GM18511 (cell line): Measurements from ENCODE around the gene MCTP1.
"Not testable (repeated sequence)": the region's sequence is repeated elsewhere in the genome, so short reads cannot be mapped to it uniquely, and the experiment has no call there.

Source experiments
- ATAC-seq: cut with Tn5 transposase; IDR thresholded peaks from one replicate; pipeline ENCODE4 v1.9.1; 2021; ENCODE audit warnings: mild to moderate bottlenecking, moderate library complexity; ENCODE audit not compliant: unreplicated experiment

The MCTP1 gene

DNA sequence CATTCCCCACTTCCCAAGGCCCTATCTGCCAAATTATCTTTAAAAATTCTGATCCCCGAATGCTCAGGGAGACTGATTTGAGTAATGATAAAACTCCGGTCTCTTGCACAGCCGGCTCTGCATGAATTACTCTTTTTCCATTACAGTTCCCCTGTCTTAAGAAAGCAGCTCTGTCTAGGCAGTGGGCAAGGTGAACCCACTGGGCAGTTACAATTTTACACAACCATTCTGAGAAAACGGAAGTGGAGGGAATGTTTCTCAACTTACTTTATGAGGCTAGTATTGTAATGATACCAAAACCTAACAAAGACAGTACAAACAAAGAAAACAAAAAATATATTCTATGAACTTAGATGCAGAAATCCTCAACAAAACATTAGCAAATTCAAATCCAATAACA is 100.0 kb downstream of the MCTP1 start:
- ATAC-seq = no peak

DNA sequence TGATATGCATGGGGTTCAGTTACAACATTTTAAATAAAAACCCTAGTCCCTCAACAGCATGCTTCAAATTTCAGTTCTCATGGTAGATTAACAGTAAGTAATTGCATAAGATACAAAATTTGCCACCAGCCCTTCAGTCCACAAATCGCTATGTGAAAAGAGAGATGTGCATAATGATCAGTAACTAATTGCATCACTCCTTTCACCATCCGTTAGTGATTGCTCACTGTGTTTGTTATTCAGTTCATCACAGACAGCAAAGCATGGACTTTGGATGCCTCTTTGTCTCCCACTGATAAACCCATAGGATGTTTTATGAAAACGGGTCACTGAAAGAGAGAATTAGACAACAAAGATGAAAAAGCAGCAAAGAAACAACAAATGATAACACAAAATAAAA is 103.2 kb downstream of the MCTP1 start:
- no peak for ATAC-seq

DNA sequence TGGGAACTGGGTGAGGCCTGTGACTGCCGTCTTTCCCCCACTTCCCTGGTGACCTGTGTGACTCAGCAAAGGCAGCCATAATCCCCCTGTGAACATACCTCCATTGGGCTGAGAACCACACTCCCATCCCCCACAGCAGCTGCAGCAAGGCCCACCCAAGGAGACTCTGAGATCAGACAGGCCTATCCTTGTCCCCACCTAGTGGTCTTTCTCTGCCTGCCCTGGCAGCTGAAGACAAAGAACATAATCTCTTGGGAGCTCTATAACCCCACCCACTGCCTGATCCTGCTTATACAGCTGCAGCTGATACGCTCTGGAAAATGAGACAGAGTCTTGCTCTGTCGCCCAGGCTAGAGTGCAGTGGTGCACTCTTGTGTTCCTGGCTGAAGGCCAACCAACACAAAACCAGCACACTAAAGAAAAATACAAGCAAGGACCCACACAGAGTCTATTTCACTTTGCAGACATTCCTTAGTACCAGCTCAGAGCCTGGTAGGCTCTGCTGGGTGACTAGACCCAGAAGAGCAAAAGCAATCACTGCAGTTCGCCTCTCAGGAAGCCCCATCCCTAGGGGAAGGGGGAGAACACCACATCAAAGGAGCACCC is 106.7 kb downstream of the MCTP1 start:
- ATAC-seq = no peak

DNA sequence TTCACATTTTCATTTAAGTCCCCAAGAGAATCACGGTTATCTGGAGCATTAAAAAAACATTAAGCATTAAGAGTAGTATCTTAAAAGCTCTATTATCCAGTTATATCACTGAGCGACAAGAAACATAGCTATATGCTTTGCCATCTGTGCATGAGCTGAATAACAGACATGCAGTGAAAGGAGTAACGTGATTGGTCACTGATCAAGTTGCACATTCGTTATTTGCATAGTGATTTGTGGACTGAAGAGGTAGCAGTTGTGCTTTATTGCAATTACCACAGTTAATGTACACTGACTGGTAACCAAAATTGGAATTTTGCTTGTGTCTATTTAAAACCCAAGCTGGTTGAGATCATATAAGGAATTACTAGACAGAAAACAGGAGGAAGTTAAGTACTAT is 107.4 kb downstream of the MCTP1 start:
- ATAC-seq = no peak

DNA sequence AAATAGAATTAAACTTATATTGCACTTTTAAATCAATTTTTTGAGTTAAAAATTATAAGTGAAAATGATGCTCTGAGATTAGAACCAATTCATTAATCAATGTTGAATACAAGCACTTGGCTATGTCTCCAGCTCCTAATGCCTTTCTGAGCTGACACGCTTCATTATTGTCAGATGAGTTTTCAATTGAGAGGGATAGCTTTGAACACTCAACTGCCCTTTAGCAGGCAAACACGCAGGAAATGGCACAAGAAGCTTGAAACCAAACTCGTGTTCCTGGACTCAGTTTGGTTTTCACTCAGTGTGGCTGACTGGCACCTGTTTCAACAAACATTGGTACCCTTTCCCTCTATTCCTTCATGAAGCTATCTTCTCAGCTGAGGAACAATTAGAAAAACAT is 109.8 kb downstream of the MCTP1 start:
- no peak for ATAC-seq

DNA sequence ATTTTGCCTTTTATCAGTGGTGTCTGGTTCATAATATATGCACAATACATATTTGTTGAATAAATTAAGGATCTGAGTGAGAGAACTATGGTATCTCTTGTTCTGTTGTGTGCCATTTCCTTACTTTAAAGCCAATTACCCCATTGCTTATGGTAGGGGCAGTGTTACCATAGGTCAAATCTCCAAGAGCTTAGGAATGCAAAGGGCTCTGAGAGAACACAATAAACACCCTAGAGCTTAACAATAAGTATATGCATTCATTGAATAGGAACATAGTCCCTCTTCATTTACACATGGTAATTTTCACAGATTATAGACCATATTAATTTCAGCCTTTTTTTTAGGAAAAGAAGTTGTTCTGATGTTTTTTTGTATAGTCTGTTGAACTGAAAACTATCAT is 112.2 kb downstream of the MCTP1 start:
- no peak for ATAC-seq

DNA sequence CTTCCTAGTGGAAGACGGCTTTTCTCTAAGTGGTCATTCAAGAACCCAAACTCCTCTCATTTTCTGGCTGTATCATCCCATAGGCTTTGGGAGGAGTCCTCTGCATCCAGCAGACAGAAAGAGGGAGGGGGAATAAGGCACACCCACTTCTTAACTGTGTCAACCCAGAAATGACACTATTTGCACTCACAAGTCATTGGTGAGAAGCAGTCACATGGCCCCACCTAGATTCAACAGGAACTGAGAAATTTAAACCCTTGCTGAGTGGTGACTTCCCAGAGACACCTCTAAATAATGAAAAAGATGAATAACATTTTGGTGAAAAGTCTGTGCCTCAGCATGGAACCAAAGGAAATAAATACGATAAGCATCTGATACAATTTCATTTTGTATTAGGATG is 120.0 kb downstream of the MCTP1 start:
- ATAC-seq = no peak

DNA sequence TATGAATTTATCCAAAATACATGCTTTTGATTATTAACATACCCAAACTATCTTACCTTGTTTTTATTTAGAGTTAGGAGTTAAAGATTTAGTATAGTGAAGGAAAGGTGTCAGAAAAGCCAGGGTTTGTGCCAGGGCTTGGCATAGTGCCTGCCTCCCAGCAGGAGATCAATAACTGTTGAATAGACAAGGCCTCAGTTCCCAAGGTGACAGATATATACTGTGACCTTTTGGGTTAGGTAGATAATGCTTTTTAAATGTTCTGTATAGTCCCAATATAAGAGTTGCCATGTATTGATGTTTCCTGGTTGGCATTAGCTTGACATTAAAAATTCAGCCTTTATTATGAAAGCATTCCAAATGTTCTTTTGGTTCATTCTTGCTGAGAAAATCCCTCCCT is 121.8 kb downstream of the MCTP1 start:
- no peak for ATAC-seq

DNA sequence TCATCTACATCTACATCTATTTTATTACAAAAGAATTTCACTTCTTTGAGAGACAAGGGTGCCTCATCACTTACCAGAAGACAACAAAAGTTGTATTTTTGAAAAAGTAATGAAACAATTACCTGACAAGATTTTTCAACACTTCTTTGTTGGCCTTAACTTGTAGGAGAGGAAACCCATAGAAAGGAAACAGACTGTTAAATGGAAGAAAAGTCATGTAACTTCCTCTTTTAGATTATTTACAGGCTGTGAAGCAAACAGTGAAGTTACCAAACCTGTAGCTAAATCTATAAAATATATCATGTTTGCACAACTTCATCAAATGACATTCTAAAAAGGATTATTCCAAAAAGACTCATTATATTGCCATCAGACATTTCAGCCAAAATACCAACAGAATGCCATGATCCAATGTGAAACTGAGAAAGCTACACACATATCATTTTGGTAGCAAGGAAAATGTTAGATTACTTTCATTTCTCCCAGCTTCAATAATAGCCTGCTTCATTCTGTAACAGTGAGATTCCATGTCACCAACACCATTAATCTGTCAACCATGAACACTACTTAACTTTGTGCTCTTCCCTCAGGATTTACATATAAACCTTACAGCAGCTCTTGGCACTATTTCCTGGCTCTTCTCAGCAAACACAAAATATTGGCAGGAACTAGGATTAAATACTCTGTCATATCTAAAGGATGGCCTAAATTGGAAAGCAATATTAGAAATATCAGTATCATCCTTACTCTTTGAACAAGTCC is 122.5 kb downstream of the MCTP1 start:
- ATAC-seq = no peak

DNA sequence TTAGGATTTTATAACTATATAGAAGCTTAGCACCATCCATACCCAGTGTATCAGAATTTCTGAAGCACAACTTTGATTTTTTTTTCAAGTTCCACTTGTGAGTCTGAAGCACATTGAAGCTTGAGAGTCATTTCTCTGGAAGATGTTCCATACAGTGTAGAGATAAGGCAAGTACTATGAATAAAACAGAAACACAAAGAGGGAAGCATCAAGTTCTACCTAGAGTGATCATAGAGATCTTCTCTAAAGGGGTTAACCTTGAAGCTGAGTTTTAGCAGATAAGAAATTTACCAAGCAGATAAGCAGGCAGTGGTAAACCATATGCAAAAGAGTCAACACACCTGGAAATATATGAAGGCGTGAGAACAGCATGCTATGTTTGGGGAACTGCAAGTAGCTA is 125.3 kb downstream of the MCTP1 start:
- no peak for ATAC-seq

DNA sequence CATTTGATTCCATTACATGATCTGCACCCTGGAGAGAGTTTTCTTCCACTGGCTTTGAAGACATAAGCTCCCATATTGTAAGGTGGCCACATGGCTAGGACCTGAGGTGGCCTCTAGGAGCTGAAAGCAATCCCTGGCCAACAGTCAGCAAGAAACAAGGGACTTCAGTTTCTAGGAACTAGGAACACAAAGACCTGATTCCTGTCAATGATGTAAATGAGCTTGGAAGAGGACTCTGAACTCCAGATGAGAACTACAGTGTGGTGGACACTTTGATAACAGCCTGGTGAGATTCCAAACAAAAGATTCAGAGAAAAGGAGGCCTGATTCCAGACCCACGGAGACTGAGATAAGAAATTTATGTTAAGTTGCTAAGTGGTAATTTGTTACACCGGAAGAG is 129.0 kb downstream of the MCTP1 start:
- no peak for ATAC-seq

DNA sequence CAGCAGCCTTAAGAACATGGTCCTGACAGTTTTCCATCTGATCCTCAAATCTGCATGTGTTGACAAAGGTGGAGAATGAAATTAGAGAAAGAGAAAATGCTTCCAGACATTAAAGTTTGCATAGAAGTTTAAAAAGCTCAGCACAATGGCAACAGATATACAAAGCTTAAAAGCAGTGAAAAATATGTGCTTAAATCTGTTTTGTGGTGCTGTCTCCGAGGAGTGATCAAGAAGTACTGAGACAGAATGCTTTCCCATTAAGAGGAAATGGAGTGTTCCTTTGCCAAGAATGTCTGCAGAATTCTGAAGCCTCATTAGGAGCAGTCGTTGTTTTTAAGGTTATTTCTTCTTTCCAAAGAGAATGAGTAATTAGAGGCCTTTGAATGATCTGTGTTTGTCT is 131.4 kb downstream of the MCTP1 start:
- ATAC-seq = no peak

DNA sequence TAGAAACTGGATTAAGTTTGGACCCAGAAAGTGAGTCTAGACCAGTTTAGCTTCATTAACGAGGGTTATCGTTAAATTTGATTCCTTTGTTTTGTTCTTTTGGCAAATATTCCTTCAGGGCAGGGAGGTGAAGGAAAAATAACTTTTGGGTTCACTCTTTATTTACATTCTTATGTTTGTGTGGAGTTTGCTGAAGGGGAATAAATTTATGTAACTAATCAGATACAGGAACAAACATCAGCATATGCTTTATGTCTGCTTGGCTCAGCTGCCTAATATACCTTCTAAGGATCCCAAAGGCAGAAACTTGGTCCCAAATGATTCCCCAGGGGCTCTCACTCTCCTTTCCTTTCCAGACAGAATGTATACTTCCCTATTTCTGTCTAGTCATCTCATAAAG is 132.4 kb downstream of the MCTP1 start:
- ATAC-seq = no peak

DNA sequence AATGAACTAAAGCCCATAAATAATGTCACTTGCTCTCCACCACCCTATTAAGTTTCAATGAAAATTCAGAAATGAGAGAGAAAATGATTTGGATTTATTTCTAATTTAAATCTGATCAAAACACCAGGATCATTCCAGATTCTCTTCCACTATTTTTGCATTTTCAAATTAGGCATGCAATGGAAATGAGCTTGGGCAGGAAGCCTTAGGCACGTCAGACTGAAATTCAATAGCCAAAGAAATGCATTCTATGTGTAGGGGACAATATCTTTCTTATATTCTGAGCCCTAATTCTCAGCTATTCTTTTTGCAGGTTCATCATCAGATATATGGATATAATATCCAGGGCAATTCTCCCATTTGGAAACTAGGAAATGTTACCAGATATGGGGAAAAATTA is 132.8 kb downstream of the MCTP1 start:
- no peak for ATAC-seq

DNA sequence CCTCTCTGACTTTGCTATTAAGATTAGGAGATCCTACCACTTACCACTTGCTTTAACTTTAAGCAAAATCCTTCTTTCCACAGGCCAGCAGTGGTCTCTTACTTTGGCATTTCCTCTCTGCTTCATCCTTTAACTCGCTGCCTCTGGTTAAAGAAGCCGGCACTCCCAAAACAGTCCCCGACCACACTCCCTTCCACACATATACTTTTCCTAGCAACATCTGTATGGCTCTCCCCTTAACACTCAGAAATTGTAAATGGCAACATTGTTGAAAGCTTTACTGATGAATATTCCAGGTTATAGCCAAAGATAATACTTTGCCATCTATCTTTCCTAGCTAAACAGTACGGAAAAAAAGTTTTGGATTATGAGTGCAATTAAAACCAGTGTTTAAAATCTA is 133.2 kb downstream of the MCTP1 start:
- ATAC-seq = no peak

DNA sequence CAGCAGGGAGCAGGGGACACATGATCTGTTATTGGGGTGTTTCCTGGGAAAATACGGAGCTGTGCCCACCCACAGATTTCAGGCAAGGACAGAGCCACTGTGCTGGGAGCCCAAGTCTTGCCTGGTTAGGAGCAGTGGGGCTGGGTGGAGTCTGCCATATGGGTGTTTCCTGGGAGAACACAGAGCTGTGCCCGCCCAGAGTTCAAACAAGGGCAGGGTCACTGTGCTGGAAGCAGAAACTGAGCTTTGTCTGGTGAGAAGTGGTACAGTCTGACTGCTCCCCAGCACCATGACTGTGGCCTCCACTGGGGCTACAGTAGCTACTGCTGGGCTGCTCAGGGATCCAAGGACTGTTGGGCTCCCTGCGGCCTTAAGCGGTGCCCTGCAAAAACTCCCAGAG is 135.5 kb downstream of the MCTP1 start:
- ATAC-seq = no peak

DNA sequence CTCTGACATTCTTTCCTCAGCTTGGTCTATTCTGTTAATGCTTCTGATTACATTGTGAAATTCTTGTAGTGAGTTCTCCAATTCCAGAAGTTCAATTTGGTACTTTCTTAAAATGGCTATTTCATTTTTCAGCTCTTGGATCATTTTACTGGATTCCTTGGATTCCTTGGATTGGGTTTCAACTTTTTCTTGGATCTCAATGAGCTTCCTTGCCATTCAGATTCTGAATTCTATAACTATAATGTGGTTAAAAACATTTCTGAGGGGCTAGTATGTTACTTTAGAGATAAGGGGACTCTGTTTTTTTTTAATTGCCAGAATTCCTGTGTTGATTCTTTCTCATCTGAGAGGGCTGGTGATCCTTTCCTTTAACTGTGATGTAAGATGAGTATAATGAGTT is 136.4 kb downstream of the MCTP1 start:
- ATAC-seq = no peak

DNA sequence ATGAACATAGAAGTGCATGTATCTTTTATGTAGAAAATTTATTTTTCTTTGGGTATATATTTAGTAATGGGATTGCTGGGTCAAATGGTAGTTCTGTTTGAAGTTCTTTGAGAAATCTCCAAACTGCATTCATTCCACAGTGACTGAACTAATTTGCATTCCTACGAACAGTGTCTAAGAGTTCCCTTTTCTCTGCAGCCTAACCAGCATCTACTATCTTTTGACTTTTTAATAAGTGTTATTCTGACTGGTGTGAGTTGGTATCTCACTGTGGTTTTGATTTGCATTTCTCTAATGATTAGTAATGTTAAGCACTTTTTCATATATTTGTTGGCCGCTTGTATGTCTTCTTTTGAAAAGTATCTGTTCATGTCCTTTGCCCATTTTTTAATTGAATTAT is 141.0 kb downstream of the MCTP1 start:
- not testable (repeated sequence) for ATAC-seq

DNA sequence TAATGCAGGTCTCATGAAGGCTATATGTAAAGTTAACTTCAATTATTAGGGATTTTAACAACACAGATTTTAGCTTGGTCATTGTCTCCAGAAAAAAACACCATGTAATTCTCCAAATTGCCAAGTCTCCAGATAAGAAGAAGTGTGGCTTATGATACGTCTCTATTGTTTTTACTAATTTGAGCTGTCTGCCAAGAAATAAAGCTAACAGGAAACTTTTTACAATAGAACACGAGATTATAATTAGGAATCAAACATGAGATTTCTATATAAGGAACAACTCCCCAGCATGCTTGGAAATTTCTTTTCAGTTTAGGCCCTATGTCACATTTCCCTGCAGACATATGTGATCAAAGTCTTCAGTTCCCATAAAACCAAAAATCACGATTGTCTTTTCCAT is 142.7 kb downstream of the MCTP1 start:
- ATAC-seq = no peak

DNA sequence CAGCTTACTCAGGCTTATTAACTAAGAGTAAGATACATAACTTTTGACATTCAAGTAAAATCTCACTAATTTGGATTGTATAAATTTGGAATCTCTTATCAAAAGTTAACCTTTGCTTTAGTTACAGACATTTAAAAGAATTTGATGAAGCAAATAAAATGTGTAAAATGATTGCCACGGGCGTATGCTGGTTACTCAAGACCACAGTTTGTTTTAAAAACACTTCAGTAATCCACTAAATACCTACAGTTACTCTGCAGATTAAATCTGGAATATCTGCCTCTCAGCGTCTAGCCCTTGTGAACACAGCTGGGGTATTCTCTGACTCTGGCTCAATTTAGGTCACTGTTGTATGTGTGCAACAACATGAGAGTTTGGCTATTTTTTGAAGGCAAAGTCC is 143.8 kb downstream of the MCTP1 start:
- no peak for ATAC-seq

DNA sequence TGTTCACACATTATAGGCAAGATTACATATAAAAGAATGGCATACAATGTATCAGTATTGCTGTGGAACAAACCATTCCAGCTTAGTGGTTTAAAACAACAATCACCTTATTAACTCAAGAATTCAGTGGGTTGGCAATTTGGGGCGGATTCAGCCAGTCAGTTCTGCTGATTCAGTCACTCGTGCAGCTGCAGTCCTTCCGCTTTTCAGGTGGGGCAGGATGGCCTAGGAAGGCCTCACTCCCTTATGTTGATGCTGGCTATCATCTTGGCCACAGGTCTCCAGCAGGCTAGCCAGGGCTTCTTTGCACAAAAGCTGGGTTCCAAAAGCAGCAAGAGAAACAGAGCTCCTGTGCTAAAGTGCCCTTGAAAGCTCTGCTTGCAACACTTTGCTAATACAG is 150.6 kb downstream of the MCTP1 start:
- ATAC-seq = no peak

DNA sequence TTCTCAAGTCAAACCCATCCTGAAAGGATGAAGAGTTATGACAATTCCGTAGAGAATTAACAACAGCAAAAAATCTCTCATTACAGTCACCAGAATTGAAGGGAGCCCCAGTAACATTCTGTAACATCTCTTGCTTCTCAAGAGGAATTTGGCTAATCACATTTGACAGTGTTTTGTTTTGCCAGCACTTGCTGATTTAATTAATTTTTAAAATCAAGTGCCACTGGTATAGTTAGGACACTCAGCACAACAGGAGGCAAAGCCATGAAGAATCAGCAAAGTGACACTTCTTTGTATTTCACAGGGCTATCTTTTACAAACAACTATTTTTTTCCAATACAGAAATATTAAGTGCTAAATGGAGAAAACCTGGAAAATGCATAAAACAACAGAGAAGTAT is 152.8 kb downstream of the MCTP1 start:
- ATAC-seq = no peak

DNA sequence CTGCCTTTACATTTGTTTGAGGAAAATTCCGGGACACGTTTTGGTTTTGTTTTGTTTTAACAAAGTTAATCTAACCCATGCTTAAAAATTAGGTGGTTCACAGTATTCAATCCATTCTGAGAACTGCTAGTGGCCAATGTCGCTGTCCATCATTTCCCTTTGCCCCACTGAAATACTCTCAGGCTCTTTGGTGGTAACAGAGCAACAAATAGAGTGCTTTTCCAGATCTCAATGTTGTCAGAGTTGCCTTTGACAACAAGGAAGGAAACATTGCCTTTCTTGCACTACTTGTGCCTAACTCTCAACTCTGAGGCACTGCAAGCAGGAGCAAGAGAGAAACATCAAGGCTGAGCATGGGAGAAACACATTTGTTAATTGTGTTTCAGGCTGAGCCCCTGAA is 154.0 kb downstream of the MCTP1 start:
- ATAC-seq = no peak
